Uterine smooth muscle cell (primary cell): ENCODE results near the gene XCR1. TPM values are rescaled to one million over a fixed set of nuclear protein-coding genes. Genes with fewer than 3 reads are reported as not detected.

Source experiments
- total RNA-seq: library from RNA; depleted of rRNA; stranded (reverse); fragments of >200 nt; gene quantifications from 2 replicates; pipeline ENCODE4 v1.2.3, GENCODE V29; 2014

XCR1 gene, protein sequence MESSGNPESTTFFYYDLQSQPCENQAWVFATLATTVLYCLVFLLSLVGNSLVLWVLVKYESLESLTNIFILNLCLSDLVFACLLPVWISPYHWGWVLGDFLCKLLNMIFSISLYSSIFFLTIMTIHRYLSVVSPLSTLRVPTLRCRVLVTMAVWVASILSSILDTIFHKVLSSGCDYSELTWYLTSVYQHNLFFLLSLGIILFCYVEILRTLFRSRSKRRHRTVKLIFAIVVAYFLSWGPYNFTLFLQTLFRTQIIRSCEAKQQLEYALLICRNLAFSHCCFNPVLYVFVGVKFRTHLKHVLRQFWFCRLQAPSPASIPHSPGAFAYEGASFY
- under 0.01 TPM in 1 of 2 replicates, not detected in the other for total RNA-seq

DNA sequence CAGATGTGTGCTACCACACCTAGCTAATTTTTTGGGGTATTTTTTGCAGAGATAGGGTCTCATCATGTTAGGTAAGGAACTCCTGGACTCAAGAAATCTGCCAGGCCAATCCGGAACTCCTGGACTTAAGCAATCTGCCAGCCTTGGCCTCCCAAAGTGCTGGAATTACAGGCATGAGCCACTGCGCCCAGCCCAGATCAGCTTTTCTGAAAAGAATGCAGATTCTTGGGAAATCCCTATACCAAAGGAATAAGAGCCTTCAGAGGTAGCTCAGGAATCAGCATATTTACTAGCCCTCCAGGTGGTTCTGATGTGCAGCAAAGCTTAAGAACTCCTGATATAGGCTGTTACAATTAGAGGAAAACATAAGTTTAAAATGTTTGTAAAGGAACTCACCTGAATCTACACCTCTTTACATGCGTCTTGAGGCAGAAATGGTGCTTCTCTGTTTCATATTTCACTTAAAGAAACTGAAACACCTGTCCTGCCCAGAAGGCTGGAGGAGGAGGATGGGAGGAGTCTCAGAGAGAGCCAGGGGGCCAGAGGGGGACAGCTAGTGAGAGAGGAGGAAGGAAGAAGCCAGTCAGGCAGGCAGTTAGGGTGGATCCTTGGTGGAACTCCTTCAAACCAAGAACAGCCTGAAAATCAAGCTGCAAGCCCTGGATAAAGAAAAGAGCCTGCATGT is at the start of gene XCR1:
Gene XCR1 (minus strand): TSS at position 463 of the 685 bp plus-strand sequence. CDS start 5,536 bp downstream, outside the sequence.

DNA sequence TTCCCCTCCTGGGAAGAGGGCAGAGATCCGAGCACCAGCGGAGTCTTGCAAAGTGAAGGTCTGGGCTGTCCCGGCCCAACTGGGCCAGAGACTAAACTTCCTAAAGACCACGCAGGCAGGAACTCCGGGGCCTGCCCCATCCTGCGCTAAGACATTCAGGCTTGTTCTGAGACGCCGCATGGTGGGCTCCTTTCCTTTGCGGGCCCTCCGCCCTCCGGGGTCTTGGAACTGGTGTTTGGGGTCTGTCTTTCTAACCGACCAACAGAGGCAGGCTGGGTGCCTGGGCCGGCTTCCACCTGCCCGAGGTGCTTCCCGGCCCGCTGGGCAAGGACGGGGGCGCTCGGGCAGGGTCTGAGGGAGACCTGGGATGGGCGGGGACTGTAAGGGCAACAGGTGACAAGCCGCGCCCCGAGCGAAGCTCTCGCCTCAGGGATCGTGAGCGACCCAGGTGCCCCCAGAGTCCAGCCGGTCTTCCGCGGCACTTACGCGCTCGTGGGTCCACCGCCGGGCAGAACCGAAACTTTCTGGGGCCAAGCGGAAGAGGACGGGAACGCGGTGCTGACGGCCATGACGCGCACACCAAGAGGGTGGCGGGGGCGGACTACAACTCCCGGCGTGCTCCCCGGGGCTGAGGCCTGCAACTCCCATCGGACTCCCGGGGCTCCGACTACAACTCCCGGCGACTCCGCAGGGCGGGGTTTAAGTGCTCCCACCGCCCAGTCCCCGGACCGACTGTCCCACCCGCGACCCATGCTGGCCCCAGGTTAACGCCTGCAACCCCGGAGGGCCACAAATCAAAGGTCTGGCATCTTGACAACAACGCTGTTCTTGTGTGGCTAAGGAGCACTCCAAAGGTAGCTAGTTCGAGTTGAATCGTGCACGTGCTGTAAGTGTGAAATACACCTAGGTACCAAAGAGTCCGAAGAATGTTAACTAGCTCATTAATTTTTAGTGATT is 31.8 kb downstream of the XCR1 start, which contains the start of gene FYCO1:
Gene FYCO1 (minus strand): TSS at position 589 of the 957 bp plus-strand sequence. CDS start 10,914 bp downstream, outside the sequence.

Other genes starting within 250 kb of the XCR1 start
- gene SLC6A20, start 230.9 kb downstream of the XCR1 start, total RNA-seq = not detected in 2 replicates
- 14.8 and 19.7 TPM in 2 replicates for gene LZTFL1, start 185.4 kb downstream of the XCR1 start, total RNA-seq
- not detected in 2 replicates for gene CCR9, start 140.9 kb downstream of the XCR1 start, total RNA-seq
- under 0.01 TPM in 1 of 2 replicates, not detected in the other for gene CXCR6, start 84.0 kb downstream of the XCR1 start, total RNA-seq
- gene FYCO1, start 31.7 kb downstream of the XCR1 start, total RNA-seq = 29.9 and 50.7 TPM in 2 replicates
- gene CCR1, start 180.8 kb upstream of the XCR1 start, total RNA-seq = 0.87 and 2.7 TPM in 2 replicates
- not detected in 2 replicates for gene CCR3, start 215.0 kb upstream of the XCR1 start, total RNA-seq